Prostate gland (tissue), 2 donors: Measurements from ENCODE around the gene CDKN2A.

Experiments used
- POLR2A ChIP-seq: fragments of 450-650 bp; IDR thresholded peaks from one replicate; pipeline ENCODE4 v1.6.1; 2016; ENCODE audit warnings: antibody characterized with exemption, mild to moderate bottlenecking
- TF ChIP-seq, protein P1 (sequence below), 4 experiments: fragments of 200-600 bp in 2 of 4; fragments of 450-650 bp in 2 of 4; sonication (generic) in 2 of 4; IDR thresholded peaks; 1 replicate in 3 of 4; 2 replicates in 1 of 4; pipeline ENCODE4 v1.5.1; 2016 to 2019; ENCODE audit warnings: antibody characterized with exemption in 4 of 4, mild to moderate bottlenecking in 2 of 4, moderate library complexity in 2 of 4

- TF ChIP-seq, protein P1, sequence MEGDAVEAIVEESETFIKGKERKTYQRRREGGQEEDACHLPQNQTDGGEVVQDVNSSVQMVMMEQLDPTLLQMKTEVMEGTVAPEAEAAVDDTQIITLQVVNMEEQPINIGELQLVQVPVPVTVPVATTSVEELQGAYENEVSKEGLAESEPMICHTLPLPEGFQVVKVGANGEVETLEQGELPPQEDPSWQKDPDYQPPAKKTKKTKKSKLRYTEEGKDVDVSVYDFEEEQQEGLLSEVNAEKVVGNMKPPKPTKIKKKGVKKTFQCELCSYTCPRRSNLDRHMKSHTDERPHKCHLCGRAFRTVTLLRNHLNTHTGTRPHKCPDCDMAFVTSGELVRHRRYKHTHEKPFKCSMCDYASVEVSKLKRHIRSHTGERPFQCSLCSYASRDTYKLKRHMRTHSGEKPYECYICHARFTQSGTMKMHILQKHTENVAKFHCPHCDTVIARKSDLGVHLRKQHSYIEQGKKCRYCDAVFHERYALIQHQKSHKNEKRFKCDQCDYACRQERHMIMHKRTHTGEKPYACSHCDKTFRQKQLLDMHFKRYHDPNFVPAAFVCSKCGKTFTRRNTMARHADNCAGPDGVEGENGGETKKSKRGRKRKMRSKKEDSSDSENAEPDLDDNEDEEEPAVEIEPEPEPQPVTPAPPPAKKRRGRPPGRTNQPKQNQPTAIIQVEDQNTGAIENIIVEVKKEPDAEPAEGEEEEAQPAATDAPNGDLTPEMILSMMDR (IDR thresholded peaks at IDR 0.05): no peak
- no peak for TF ChIP-seq POLR2A
These were observed 58.6 kb downstream of the CDKN2A start for GRCh38 chr9:21935631-21936030.
